Measurements from ENCODE around the gene ANKRD33B. TPM values are rescaled to one million over a fixed set of nuclear protein-coding genes. Genes with fewer than 3 reads are reported as not detected.
A peak's percentile ranks its signal among the peaks of the same experiment; 100 is the strongest.
"Not testable (repeated sequence)": the region's sequence is repeated elsewhere in the genome, so short reads cannot be mapped to it uniquely, and the experiment has no call there.

Gene ANKRD33B
- total RNA-seq = 3.3 TPM

GRCh38 chr5:10563945-10564837 lies at the start of gene ANKRD33B:
TSS of gene ANKRD33B (plus strand) at chr5:10564070. CDS start at chr5:10564468, 398 bp downstream.
- DNase-seq (ENCODE audit: low spot score) = peak; percentile 69

- not testable (repeated sequence) for DNase-seq (ENCODE audit: low spot score)
These were observed 49.3 kb upstream of the ANKRD33B start for GRCh38 chr5:10514572-10514971.

GRCh38 chr5:10515492-10515891 lies 48.4 kb upstream of the ANKRD33B start:
- no peak for DNase-seq (ENCODE audit: low spot score)

- DNase-seq (ENCODE audit: low spot score) = no peak
These were observed 45.5 kb upstream of the ANKRD33B start for GRCh38 chr5:10518347-10518746.

GRCh38 chr5:10519729-10520128 lies 44.1 kb upstream of the ANKRD33B start:
- DNase-seq (ENCODE audit: low spot score) = no peak

GRCh38 chr5:10520706-10521105 lies 43.2 kb upstream of the ANKRD33B start:
- no peak for DNase-seq (ENCODE audit: low spot score)

- DNase-seq (ENCODE audit: low spot score) = no peak
These were observed 42.2 kb upstream of the ANKRD33B start for GRCh38 chr5:10521466-10522223.

- no peak for DNase-seq (ENCODE audit: low spot score)
These were observed 41.7 kb upstream of the ANKRD33B start for GRCh38 chr5:10522224-10522611.

GRCh38 chr5:10524376-10525123 lies 39.3 kb upstream of the ANKRD33B start:
- DNase-seq (ENCODE audit: low spot score) = no peak

- DNase-seq (ENCODE audit: low spot score) = no peak
These were observed 38.8 kb upstream of the ANKRD33B start for GRCh38 chr5:10525124-10525495.

GRCh38 chr5:10527281-10527950 lies 36.5 kb upstream of the ANKRD33B start:
- no peak for DNase-seq (ENCODE audit: low spot score)

GRCh38 chr5:10528056-10528816 lies 35.6 kb upstream of the ANKRD33B start:
- no peak for DNase-seq (ENCODE audit: low spot score)

GRCh38 chr5:10528827-10529226 lies 35.0 kb upstream of the ANKRD33B start:
- DNase-seq (ENCODE audit: low spot score) = no peak

GRCh38 chr5:10530601-10531320 lies 33.1 kb upstream of the ANKRD33B start:
- DNase-seq (ENCODE audit: low spot score) = no peak

- no peak for DNase-seq (ENCODE audit: low spot score)
These were observed 31.4 kb upstream of the ANKRD33B start for GRCh38 chr5:10532421-10532820.

- DNase-seq (ENCODE audit: low spot score) = no peak
These were observed 30.6 kb upstream of the ANKRD33B start for GRCh38 chr5:10533226-10533625.

- DNase-seq (ENCODE audit: low spot score) = no peak
These were observed 29.0 kb upstream of the ANKRD33B start for GRCh38 chr5:10534561-10535530.

GRCh38 chr5:10536511-10536910 lies 27.4 kb upstream of the ANKRD33B start:
- no peak for DNase-seq (ENCODE audit: low spot score)
